HG02852 (cell line): Measurements from ENCODE around the gene MEIOB.
"Not testable (repeated sequence)": the region's sequence is repeated elsewhere in the genome, so short reads cannot be mapped to it uniquely, and the experiment has no call there.

Experiments used
- ATAC-seq: cut with Tn5 transposase; IDR thresholded peaks from one replicate; pipeline ENCODE4 v1.9.1; 2021; ENCODE audit warnings: mild to moderate bottlenecking, moderate library complexity; ENCODE audit not compliant: unreplicated experiment

MEIOB gene

DNA sequence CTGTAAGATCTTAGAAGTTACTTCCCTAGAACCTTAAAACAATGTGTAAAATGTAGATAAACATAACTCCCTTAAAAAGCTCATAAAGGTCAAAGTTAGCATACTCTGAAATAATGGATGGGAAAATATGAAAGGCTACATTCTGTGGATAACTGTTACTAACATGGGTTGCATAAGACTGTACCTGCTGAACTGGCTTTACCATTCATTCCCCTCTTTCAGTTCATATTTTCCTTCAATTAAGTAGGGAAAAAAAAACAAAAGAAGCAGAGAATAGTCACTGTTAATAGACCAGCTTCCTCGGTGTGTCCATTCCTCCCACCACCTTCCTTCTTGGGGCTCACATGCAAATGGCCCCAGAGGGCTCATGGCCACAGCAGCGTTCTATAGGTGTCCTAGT lies 7.5 kb upstream of the MEIOB start:
- ATAC-seq, result no peak

DNA sequence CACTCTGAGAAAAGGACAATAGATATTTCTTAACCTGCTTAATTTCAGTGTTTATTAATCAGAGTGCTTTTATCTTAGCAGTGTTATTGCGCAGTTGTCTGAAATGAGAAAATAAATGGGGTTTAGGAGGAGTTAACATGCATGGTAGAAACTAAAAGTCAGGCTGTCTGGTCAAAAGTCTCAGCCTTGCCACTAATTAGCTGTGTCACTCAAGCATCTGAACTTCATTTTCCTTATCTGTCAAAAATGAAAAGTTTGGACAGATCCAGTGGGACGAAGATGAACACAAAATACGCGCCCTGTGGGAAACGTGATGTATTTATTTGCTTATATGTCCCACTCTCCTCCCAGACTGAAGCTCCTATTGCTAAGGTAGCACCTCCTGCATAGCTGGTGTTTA lies 6.3 kb upstream of the MEIOB start:
- no peak for ATAC-seq

DNA sequence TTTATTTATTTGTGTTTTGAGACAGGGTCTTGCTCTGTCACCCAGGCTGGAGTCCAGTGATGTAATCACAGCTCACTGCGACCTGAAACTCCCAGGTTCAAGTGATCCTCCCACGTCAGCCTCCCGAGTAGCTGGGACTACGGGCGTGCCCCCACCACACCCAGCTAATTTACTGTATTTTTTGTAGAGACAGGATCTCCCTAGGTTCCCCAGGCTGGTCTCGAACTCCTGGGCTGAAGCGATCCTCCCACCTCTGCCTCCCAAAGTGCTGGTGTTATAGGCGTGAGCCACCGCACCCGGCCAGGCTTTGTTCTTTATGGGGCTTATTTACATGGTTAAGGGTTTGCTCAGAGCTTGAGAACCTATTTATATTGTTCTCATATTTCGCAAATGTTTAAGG lies 5.8 kb upstream of the MEIOB start:
- no peak for ATAC-seq

DNA sequence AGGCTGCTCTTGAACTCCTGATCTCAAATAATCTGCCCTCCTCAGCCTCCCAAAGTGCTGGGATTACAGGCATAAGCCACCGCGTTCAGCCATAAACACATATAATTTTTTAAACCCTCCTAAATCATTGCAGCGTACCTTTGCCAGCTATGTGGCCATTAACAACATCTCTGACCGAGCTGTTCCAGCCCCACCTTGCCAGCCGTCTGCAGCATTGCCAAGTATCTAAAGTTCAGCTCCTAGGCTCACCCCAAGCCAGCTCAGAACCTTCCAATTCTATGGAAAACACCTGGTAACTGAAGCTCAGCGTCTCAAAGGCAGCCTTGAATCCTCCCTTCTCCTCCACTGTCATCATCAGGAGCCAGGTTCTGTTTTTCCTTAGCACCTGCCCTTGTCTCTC lies 5.1 kb upstream of the MEIOB start:
- ATAC-seq, result no peak

DNA sequence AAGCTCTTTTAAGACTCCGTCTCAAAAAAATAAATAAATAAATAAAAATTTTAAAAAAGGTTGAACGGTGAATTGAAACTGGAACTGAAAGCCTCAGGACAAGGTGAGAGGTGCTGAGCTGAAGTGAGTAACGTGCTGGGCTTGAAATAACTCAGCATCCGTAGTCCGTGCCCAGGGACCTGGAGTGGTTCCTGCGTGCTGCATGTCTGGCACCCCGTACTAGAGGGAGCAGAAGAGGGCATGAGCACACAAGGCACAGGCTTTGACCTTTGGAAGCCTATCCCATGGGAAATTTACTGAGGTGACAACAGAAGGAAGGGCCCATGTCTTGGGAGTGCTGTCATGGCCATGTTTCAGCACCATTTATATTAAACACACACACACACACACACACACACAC lies 4.5 kb upstream of the MEIOB start:
- ATAC-seq, result no peak

DNA sequence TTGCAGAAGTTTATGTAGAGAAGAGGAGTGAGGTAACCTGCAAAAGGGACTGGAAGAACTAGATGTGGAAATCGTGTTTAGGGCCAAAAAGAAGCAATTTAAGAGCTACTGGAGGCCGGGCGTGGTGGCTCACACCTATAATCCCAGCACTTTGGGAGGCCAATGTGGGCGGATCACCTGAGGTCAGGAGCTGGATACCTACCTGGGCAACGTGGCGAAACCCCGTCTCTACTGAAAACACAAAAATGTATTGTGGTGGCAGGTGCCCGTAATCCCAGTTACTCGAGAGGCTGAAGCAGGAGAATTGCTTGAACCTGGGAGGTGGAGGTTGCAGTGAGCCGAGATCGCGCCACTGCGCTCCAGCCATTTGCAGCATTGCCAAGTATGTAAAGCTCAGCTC lies 4.1 kb upstream of the MEIOB start:
- not testable (repeated sequence) for ATAC-seq

DNA sequence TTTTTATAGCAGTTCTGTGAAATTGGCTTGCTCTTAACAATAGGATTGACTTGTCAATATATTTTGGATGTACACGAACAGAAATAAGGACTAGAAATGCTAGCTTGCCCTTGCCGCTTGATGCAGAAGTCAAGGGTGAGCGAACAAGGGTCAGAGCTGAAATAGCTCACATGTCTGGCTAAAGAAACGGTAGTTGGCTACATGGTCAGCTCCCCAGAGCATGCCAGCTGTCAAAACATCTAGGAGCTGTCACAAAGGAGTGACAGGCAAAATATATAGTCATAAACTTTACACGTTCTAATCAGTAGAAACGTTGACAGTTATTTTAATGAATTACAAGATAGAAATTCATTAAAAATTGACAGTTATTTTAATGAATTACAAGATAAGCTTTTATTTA lies 2.9 kb upstream of the MEIOB start:
- no peak for ATAC-seq

DNA sequence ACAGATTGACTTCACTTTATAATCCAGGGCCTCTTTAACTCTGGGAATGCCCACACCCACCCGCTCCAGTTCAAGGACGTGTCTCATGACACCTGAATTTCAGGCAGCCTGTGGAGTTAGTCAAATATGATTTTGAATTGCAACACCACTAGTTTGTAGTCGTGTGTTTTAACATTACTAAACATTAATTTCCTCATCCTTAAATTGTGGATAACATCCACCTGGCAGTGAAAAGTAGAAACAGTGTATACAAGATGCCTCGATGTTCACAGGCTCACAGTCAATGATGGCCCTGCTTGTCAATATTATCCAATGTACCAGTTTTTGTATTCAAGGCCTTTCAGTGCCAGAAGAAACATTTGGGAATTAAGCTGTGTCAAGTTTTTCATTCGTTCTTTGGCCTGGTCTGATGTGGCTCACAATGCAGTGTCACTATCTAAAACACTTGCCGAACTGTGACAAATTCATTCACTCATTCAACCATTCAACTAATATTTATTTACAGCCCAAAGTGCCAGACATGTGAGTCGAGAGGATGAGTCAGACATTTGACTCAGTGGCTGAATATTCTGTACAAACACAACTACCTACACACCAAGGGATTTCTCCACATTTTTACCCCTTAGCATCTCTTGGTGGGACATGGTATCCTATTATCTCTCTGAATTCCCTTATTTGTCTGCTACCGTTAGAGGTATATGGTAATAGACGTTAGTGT lies 1.4 kb downstream of the MEIOB start:
- no peak for ATAC-seq

DNA sequence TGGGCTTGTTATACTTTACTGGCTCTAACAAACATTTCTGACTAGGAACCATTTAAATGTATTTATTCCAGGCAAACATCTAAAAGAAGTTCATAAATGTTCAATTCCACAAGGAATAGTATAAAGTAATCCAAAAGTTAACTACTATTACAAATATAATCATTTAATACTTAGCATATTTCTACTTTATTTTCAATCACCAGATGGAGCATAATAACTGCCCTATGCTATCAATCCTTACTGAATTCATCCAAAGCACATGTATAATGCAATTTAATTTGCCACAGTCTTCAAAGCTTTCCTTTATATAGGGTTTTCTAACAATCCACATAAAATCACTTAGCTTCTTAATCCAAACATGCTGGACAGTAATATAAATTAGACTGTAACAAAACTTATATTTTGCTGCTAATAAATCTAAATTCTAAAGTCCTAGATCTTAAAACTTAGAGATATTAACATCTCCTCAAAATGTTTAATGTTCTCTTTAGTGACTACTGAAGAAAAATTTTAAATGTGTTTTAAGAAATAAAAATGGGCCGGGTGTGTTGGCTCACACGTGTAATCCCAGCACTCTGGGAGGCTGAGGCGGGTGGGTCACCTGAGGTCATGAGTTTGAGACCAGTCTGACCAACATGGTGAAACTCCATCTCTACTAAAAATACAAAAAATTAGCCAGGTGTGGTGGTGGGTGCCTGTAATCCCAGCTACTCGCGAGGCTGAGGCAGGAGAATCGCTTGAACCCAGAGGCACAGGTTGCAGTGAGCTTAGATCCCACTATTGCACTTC lies 5.9 kb downstream of the MEIOB start:
- ATAC-seq, result no peak

DNA sequence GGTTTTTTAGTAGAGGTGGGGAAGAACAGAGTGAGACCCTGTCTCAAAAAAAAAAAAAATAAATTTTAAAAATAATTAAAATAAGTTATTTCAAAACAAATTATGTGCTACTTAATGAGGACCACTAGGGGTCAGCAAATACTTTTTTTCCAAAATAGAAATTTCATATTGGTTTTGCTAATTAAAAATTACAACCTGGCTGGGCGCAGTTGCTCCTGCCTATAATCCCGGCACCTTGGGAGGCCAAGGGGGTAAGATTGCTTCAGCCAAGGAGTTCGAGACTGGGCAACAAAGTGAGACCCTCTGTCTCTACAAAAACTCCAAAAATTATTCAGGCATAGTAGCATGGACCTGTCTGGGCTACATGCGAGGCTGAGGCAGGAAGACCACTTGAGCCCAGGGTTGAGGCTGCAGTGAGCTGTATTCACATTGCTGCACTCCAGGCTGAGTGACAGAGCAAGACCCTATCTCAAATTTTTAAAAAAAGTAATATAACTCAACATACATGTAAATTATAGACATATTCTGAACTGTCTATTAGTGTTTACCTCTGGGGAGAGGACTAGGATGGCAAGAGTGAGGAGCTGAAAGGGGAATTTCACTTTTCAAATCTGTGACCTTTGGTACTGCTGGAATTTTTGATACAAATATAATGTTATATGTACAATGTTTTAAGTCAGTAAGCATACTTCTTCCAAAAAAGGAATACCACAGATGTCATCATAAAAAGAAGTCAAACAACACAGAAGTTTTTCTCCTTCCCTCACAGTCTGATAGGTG lies 8.1 kb downstream of the MEIOB start:
- ATAC-seq, result no peak

DNA sequence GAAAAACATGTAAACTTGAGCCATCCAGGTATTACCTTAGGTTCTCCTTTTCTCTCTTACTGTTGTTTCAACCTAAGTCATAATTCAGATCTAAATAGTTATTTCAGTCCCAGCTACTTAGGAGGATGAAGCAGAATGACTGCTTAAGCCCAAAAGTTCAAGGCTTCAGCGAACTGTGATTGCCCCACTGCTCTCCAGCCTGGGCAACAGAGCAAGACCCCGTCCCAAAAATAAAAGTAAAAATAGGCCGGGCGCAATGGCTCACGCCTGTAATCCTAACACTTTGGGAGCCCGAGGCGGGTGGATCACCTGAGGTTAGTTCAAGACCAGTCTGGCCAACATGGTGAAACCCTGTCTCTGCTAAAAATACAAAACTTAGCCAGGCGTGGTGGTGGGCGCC lies 9.6 kb downstream of the MEIOB start:
- no peak for ATAC-seq

DNA sequence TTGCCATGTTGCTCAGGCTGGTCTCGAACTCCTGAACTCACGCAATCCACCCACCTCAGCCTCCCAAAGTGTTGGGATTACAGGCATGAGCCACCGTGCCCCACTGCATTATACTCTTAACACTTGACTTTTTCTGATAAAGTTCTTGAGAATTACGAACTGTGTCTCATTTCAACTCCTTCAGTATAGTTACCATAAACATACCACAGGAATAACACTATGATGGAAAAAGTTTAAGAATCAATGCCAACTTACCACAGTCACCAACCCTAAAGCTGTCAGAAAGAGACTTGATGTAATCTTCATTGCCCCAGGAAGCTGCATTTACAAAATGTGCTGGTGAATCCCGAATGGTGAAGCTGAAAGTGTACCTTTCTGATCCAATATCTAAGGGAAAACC lies 10.2 kb downstream of the MEIOB start:
- no peak for ATAC-seq

DNA sequence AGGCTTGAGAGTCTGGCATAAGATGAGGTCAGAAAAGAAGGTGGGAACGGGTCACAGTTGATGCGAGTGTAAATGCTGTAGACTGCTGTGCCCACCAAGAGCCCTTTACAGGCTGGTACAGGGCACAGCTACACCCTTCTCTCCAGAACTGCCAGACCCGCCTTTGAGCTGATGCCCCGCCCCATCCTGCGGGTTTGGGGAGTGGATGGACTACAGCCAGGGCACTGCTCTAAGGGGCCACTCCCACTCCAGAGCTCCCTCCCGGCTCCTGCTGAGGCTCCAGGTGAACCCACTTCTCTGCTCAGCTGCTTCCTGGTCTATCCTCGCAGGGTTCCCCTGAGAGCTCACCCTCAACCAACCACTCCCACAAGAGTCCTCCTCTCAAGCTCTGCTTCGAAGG lies 12.3 kb downstream of the MEIOB start:
- ATAC-seq, result no peak

DNA sequence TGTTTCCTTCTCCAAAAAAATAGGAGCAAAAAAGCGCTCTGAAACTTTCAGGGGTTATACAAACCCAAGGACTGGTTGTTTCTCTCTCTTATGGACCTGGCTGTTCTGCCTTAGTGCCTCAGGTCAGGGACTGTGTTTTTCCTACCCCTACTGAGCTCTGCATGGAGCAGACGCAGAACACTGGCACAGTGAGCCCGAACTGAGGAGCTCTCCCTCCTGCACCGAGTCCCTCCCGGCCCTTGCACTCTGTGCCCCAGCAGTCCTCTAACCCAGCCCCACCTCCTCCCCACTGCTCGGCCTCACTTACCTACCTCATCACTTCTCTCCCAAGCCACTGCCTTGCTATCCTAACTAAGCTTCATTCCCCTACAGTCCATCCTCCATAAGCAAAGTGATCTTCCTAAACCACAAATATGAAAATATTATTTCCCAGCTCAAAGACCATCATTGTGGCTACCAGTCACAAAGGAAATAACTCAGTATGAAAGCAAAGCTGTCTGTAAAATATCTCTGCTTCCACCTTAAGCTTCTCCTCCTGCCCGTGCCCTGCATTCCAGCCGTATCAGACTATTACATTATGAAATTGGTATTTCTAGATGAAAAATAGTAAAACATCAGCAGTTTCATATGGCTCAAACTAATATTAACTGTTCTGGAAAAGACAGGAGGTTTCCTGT lies 13.6 kb downstream of the MEIOB start:
- no peak for ATAC-seq

DNA sequence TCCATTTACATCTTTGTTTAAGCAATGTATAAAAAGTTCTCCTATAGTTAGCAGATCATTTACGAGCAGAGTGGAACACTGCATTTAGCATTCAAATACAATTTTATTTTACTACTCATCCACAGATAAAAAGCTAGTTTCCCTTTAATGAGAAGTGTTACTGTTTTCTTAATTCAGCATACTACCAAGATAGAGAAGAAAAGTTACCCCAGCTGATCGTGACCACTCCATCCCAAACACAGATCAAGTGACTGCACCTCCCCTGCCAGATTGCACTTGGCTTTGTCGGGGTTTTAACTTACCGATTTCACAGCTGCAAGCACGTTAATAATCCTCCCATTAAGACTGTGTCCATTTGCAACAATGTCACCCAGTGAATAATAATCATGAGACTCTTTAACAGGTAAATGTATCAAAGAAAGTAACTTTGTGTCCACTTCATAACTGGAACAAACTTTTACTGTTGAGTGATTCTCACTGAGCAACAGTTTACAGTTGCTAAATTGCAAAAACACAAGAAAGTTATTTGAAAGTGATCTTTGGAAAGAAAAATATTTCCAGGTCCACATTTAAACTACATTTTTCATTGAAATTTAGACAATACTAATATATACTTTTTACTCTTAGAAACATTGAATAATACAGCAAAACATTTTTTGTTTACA lies 14.4 kb downstream of the MEIOB start:
- ATAC-seq, result no peak

DNA sequence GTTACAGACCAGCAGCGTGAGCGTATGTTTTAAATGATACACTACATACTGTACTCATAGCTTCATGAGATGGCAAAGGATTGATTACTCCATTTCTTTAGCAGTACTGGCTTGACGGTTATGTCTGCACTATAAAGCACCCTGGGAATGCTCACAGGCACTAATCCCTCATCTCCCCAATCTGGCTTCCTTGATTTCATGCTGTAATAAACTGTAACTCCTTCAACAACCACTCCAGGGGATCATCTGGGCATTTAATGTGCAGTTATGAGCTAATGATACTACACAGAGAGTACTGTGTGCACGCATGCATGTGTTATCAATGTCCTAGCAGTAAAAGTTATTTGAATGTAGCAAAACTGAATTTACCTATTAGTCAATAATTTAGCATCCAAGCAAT lies 20.2 kb downstream of the MEIOB start:
- no peak for ATAC-seq

DNA sequence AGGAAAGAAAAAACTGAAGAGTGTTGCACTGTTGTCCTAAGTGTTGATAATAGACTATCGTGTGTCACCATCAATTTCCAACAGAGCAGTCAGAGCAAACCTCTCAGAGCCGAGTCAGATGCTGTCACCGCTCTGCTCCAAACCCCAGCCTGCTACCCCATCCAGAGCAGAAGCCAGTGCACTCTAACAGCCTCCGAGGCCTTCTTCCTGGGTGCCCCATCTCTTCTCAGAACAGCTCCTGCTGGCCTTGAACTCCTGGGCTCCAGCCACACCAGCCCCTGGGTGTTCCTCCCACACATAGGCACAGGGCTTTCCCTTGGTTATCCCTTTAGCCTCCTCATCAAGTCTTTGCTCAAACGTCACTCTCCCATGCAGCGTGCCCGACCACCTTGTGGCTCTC lies 21.0 kb downstream of the MEIOB start:
- ATAC-seq, result no peak

DNA sequence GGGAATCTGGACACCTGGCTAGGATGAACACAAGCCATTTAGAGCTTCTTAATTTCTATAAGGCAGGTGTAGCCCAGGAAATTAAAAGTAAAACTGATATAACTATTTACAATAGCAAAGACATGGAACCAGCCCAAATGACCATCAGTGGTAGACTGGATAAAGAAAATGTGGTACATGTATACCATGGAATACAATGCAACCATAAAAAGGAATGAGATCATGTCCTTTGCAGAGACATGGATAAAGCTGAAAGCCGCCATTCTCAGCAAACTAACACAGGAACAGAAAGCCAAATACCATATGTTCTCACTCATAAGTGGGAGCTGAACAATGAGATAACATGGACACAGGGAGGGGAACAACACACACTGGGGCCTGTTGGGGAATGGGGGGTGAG lies 25.5 kb downstream of the MEIOB start:
- ATAC-seq, result no peak

DNA sequence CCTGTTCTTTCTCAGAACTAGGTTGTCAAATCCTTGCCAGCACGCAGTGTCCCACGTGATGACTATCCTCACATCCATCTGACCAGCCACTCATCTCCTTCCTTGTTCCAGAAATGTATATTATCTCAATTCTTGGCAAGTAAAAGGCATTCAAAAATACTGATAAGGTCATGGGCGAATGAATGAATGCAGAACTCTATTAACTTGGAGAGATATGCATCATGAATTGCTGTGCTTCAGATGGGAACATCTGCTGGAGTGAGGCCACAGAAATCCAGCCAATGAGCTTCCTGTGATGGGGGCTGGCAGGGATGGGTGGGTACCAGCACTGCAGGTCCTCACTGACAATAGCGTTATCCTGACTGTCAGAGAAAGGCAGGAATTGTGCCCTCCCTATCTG lies 26.0 kb downstream of the MEIOB start:
- no peak for ATAC-seq

DNA sequence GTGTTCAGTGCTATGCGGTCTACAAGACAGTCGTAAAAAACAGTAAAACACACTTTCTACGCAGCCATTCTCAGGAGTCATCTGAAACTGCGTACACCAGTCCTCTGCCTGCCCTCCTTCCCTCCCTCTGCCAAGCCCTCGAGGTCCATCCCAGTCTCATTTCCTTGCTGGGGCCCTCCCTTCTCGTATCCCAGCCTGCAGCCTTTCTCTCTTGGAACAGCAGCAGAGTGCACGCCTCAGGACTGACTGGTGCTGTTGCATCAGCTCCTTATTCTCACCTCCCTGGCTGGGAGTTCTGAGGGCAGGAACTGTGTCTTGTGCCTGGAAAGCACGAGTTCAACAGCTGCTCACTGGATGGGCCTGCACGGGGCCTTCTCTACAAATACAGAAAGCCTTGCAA lies 32.4 kb downstream of the MEIOB start:
- no peak for ATAC-seq

DNA sequence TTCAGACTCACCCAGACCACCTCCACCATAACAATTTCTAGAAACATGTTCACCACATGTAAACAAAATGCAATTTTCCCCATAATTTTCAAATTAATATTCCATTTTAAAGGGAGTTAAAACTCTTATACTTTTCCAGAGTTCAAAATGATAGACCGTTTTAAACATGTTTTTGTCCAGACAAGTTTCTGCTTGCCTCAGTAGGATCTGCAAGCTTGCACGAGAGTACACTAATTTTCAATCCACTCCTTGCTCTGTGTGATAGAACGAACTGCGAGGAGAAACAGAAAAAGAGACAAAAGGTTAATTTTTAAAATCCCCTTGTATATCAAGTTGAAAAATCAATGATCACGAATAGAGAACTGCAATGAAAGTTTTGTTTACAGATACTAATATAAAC lies 37.9 kb downstream of the MEIOB start:
- no peak for ATAC-seq
